NCI-H82 (cell line): ENCODE data around the gene ENAH.

ENCODE experiments used
- DNase-seq: peaks from one replicate; lab custom pipeline; 2025; lab: John Stamatoyannopoulos, UW

Gene ENAH

DNA sequence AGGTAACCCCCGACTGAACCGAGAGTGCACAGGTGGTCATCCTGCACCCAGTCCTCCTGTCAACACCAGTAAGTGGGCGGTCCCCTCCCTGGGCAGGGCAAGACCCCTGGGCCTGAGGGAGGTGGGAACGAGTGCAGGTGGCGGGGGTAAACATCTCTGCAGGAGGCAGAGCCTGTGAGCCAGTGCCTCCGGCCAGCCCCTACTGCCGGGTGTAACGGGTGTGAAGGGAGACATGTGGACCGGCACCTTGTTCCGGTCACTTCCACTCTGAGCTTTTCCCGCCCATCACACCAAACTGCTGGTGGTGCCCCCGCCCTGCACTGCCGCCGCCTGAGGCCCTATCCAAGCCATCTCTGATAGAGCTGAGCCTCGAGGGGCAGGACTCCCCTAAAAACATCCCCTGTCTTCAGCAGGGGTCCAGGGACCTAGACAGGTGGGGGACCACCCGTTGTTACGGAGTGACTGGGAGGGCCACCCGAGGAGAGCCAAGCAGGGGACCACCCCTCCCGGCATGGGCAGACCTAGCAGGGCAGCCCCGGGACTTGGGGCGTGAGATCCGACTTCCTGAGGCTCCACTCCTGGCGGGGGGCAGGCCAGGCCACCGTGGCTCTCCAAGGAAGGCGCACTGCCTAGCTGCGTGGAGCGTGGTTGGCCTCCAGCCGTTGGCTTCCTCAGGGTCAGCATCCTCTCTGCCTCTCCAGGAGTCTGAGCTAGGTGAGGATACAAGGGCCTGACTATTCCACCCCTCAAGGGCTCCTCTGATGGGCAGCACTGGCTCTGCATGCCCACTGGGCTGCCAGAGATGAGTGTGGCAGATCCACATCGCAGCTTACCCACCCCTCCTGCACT lies 181.2 kb downstream of the ENAH start:
- DNase-seq: no peak

DNA sequence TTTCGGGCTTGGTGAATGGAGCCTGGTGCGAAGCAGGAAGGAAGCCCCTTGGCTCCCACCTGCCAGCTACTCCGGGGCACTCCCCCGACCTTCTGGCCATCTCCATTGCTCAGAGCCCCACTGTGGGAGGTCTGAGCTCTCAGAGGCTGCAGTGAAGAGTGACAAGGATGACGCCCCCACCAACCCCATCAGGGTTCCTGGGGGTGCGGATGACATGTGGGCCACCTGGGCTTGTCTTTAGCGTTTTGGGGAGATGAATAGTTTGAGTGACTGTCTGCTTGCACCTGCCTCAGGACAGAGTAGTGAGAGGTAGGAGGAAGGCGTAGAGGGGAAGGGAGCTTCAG lies 181.8 kb downstream of the ENAH start:
- DNase-seq: no peak

DNA sequence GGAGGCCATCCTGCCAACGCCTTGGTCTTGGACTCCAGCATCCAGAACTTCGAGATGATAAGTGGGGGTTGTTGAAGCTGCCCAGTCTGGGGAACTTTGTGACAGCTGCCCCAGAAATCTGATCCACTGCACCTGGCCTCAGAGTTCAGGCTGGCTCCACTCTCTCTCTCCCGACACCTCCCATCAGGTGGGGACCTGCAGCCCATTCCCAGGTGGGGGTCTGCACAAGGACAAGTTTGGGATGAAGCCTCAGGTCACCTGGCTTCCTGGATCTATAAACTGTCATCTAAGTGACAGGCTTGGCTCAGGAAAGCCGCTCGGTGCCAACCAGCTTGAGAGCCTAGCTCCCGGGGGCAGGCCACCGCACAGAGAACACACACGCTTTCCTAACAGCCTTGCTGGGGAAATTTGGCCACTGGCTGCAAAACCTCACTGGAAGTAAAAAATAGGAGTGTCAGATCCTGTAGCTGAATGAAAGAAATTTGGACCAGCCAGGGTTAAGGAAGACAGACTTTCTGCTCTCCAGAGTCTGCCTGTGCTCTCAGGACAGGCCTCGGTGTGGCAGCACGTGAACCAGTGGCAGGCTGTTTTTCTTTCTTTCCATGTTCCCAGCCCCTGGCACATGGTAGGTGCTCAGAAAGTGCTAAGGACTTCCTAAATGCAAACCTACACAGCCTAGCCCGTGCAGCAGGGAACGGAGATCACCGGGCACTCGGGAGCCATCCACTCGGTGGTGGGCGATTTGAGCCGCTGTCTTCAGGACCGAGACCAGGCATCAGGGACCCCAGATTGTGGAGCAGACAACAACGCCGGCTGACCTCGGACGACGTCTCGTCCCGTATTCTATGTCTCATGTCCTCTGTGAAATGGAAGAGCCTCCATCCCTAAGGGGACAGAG lies 182.5 kb downstream of the ENAH start:
- no peak for DNase-seq

DNA sequence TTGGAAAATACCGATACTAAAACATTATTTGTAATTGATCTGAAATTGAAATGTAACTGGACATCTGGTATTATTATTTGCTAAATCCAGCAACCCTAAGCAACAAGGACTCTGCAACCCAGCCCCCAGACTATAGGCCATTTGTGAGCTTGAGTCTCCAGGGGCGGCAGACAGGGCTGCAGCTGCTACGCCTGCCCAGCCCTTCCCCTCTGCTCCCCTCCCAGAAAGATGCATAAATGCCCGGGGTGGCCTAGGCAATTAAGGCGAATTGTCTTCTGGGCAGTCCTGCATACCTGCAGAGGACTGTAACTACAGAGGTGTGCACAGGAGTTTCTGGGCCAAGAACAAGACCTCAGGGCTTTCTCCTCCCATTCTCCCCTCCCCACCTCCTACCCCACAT lies 183.9 kb downstream of the ENAH start:
- no peak for DNase-seq

DNA sequence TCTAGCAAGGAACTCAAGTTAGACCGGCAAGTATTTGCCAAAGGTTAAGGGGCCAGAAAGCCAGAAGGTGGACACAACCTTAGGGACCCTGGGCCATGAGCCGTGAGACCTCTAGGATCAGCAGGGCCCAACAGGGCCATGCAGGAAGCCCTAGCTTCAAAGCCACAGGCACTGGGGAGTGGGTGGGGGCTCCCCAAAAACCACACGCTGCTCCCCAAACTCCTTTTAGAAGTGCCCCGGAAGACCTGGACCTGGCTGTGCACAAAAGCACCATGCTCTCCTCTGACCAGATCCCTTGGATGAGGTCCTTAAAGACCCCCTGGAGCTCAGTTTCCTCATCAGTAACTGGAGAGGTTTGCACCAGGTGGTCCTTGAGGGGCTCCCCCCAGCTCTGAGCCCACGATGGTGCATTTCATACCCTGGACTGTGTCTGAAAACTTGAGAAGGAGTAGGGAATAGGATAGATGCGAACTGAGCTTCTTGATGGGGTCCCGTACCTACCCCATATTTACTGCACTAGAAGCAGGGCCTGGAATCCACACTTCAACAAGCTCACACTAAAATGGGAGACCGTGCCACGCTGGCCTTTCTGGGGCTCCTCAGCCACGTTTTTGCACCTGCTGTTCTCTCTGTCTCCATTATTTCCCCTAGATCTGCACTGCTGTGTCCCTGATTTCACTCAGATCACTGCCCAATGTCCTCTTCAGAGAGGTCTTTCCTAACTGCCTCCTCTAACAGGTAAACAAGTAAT lies 184.5 kb downstream of the ENAH start:
- no peak for DNase-seq

DNA sequence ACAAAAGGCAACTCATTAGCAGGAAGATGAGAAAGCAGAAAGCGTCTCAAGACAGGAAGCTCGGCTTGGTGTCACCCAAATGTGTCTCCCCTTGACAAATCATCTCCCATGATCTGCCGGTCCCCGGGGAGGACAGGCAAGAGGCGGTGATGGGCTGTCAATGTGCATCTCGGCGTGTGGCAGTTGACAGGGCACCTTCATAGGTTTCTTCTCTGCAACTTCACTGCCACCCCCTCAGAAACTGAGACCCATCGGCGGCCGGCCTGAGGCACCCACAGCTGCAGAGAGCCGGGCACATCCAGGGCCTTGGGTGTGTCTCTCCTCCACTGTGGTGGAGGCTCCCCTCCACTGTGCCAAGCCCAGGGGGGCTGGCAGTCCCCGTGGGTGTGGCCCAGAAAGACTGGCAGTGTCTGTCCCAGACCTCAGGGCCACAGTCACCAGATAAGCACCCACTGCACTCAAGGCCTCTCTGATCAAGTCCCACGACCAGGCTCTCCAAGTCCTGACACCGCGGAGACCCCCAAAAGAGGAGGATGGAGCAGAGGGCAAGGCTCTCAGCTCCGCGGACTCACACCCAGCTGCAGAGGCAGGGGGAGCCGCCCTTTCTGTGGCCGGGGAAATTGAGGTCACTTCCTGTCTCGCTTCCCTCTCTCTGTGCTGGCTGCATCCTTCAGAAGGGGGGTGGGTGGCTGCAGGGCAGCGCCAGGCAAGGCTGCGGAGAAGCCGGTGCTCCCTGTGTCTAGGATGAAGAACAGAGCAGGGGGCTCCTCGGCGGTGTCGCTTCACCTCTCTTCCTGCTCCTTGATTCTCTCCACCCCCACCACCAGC lies 185.5 kb downstream of the ENAH start:
- DNase-seq: no peak

DNA sequence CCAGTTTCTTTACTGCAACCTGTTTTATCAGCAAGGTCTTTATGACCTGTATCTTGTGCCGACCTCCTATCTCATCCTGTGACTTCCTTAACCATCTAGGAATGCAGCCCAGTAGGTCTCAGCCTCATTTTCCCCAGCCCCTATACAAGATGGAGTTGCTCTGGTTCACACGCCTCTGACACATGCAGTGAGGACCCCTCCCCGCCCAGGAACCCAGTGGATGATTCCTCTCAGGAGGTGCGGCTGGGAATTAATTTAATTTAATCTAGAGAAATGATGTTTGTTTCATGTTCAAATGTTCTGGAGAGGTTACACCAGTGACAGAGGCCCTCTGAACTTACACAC lies 186.1 kb downstream of the ENAH start:
- no peak for DNase-seq

DNA sequence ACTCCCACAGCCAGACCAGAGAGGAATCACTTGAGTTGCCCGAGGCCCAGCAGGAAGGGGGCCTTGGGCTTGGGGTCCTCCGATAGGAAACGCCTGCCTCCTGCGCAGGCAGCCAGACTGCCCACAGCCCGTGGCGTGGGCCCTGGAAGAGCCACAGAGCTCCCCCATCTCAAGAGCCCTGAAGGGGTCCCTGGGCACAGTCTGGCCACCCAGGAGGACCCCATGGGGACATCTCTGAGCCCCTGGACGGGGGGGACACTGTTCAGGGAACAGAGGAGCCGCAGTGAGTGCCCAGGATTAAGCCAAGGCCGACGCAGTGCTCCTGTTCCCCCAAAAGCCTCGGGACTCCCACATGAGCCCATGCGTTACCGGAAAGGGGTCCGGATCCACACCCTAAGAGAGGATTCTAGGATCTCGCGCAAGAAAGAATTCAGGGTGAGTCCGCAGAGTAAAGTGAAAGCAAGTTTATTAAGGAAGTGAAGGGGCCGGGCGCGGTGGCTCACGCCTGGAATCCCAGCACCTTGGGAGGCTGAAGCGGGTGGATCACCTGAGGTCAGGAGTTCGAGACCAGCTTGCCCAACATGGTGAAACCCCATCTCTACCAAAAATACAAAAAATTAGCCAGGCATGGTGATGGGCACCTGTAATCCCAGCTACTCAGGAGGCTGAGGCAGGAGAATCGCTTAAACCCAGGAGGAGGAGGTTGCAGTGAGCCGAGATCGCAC lies 187.0 kb downstream of the ENAH start:
- no peak for DNase-seq

DNA sequence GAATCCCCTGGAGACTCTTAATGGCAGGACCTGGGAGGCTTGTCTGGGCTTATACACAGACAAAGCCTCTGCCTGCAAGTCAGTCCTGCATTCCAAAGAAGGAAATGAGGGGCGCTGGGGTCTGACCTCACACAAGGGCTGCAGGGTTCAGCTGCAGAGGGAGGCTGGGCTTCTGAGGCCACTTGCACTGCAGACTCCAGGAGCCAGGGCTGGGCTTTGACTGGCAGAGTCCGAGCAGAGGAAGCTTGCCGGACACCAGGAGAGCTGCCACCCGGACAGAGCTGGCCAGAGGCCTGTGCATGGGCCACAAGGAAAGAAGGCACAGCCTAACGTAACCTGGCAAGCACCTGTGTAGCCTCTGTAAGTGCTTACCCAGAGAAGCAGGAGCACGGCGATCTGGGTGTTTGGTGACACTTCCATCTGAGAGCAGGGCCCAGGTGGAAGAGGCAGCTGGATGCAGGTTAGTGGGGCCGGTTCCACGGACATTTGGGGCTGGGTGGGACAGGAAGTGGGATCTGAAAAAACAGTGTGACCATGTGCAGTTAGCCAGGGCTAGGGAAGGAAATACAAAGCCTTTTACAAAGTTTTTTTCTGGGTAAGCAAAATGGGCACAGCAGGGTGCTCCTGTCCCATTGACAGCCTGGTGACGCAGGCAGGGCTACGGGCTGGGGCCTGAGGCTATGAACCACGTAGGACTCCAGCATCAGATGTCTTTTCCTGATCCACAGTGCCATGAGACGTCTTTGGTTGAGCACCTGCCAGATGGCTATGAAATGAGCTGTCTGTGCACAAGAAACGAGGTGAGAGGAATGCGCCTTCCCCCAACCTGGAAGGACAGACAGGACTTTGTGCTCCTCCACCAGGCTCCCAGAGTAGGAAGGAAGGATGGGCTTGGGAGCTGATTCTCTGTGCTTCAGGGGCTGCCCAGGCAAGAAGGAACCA lies 187.8 kb downstream of the ENAH start:
- peak; percentile 46 for DNase-seq

DNA sequence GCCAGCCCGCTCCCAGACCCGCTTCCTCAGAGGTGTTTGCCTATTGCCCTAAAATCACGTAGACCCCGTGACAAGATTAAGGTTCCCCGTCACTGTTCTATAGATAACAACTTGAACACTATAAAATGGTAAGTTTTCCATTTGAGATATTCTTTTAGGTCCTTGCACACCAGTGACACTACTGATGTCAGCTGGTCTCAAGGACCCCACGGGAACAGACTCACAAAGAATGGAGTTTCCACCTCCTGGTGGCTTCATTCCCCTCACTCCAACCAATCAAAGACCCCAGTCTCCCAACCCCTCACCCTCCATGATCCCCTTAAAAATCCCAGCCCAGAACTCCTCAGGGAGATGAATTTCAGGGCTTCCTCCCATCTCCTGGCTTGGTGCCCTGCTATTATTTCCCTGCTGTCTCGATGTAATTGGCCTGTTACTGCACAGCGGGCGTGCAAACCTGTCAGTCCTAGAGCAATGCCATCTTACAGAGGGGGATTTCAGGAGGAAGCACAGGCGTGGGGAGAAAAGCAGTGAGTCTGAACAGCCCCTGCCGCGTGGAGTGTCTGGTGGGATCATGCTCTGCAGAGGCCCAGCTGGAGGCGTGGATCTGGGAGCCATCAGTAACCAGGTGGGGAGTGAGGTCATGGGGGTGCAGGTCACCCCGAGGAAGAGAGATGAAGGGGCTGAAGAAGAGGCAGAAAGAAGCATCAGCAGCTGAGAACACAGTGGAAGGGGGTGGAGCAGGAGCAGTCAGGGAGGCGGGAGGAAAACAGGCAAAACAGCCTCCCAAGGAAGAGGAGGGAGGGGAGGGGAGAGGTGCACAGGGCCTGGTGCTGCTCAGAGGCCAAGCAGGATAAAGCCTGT lies 190.0 kb downstream of the ENAH start:
- DNase-seq: peak; percentile 73

DNA sequence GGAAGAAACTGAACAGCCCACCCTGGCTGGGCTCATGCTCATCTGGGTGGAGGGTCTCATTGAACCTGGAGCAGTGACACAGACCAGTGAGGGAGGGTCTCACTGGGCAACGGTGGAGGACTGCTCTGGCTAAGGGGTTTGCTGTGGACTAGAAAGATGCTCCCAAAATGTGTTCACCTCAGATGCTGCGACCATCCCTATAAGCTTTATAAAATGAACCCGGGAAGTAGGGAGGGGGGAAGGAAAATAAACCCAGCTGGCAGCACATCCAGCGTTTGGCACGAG lies 190.6 kb downstream of the ENAH start:
- DNase-seq: peak; percentile 80

DNA sequence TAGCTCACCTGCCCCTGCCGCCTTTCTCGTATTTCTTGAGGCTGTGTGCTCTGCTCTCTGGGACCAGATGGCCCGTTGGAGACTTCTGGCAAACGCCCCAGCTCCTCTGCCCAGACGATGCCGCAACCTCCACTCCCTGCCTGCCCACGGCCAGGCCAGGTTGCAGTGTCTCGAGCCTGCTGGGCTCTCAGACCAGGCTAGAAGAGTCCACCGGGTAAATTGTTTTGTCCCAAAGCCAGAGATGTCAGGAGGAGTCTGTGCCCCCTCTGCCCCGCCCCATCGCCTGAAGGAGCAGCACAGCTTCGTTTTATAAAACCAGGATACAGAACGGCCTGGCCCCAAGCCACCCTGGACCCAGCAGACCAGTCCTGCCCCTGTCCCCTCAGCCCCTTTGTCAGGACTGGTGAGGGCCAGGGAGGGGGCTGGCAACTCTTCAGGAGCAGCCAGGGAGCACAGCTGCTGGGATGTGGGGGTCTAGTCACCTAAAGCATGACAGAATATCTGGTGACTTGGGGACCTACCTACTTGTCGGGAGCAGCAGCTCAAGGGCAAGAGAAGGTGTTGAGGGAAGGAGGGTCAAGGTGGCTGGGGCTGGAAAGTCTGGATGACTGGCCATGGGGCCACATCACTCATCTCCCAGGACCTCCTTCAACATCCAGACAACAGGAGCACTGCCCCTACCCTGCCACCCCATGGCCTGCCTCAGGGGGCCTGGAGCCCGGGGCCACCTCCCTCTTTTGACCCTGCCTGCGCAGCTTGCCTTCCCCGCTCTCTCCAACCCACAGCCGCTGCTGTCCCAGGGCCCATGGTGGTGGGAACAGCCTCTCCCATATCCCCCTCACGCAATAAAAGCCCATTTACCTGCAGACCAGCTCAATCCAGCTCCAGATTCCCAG lies 191.1 kb downstream of the ENAH start:
- no peak for DNase-seq

DNA sequence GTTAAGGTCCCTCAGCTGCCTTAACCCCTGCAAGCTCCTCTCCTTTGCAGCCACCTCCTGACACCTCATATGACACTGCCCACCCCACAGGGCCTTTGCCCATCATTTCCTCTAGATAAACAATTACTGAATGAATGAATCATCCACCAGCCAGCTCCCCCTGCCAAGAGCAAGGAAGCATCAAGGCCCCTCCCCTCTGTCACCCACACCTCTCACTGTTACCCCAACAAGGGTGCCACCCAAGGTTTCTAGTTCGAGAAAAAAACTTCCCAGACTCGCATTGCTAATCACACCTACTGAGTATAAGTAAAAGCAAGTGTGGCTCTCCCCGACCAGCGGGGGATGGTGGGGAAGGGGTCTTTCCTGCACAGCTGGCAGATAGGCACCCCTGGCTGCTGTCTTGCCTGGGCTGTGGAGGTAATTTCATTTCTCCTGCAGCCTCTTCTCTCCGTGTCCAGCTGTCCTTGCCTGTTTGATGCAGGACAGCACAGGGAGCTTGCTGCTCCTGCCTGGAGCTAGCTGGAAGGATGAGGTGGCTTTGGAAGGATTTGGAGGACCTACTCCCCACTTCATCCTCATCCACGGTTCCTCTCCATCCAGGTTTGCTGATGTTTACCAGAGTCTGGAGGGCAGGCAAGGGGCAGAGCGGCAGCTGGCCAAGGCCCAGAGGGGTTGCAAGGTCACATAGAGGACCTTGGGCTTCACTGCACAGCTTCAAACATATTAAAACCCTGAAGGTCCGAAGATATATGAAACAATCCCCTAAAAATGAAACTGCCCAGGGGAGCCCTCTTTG lies 192.0 kb downstream of the ENAH start:
- no peak for DNase-seq

DNA sequence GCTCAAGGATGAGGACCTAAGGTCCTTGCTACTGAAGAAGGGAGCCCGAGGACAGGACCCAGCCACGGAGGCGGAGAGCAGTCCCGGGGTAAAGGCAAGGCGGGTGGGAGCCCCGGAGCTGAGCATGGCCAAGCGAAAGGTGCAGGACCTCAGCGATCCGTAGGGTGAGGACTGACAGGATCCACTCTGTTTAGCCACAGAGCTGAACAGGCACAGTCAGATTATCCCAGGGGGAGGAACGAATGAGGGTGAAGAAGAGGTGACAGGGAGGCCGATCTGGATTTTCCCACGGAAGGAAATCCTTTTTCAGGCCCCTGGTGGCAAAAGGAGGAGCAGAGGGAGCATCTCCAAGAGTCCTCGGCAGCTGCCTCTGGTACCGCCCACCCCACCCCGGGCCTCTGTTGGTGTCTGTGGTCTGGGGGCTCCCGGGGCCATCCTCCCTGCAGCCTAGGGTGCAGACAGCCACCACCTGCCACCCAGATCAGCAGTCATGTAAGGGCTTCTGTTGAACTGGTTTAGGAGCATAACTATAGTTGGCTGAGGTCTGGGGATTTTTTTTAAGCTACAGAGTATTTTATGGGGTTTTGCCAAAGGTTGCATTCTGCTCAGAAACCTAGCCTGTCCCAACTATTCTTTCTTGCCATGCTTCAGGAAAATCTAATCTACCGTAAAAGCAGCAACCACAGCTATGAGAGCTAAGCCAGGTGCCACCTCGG lies 192.7 kb downstream of the ENAH start:
- peak; percentile 82 for DNase-seq

DNA sequence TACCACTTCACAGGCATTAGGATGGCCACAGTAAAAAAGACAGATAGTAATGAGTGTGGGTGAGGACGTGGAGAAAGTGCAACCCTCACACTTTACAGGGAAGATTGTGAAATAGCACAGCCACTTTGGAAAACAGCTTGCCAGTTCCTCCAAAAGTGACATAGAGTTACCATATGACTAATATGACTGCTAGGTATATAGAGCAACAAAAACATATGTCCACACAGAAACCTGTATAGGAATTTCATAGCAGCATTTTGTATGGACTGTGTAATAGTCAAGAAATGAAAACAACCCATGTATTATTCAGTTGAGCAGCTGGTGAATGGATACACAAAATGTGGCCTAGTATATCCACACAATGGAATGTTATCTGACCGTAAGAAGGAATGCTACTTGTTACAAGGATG lies 194.7 kb downstream of the ENAH start:
- no peak for DNase-seq

DNA sequence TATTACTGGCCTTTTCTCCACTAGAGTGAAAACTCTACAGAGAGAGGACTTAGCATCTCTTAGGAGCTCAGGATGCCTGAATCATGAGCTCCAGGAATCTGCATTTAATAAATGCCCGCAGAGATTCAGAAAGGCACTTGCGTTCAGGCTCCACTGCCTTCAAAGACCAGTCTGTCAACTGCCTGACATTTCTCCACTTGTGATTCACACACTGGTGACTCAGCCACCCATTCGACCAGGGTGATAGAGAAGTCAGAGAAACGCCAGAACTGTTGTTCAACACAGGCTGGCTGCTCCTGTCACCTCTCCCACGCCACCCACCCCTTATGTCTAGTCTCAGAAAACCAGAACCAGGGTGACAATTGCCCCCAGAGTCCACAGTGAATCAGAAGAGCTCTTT lies 198.2 kb downstream of the ENAH start:
- DNase-seq: no peak
